ENCODE measurements around the gene ME1. TPM values are rescaled to one million over a fixed set of nuclear protein-coding genes. Genes with fewer than 3 reads are reported as not detected.
"Not testable (repeated sequence)": the region's sequence is repeated elsewhere in the genome, so short reads cannot be mapped to it uniquely, and the experiment has no call there.

Gene ME1
- total RNA-seq, 1 donor from 2014 or later, result 7.9 TPM

- Mint-ChIP-seq H3K27ac (no peak overlapping the region), H3K4me3 (ENCODE audit: low read depth) (no peak overlapping the region), H3K36me3 (ENCODE audit: insufficient read depth) (peaks cover 3% of the 10 kb centered on the region), H3K4me1 (ENCODE audit: low read depth) (no peaks in the 10 kb centered on the region), H3K27me3 (no peaks in the 10 kb centered on the region), H3K9me3 (ENCODE audit: low read depth) (no peaks in the 10 kb centered on the region)
- DNase-seq (ENCODE audit: low spot score, unreplicated experiment), result no peak
- no peak for TF ChIP-seq CTCF (IDR thresholded peaks at IDR 0.05; ENCODE audit: unreplicated experiment)
Measured at GRCh38 chr6:83370567-83370966, 60.3 kb downstream of the ME1 start.

DNA sequence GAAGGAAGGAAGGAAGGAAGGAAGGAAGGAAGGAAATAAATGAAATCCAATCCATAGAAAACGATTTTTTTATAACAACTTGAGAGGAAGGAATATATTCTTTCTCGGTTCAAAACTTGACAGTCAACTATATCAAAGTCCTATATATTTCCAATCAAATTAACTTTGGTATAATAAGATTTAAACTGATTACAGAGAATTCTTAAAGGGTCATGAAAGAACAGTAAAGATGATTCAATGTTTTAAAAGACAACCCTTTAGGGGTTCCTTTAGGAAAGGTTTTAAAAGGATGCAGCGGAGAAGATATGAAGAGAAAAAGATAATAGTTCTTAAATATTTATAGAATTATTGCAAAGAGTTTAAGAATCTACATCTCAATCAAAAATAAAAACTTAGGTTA lies 61.2 kb downstream of the ME1 start:
- no peaks in the 10 kb centered on the region for H3K9me3 Mint-ChIP-seq (ENCODE audit: low read depth)
- no peak overlapping the region for H3K27ac Mint-ChIP-seq
- no peak for DNase-seq (ENCODE audit: low spot score, unreplicated experiment)
- no peaks in the 10 kb centered on the region for H3K27me3 Mint-ChIP-seq
- no peak overlapping the region for H3K4me3 Mint-ChIP-seq (ENCODE audit: low read depth)
- H3K36me3 Mint-ChIP-seq (ENCODE audit: insufficient read depth), result no peaks in the 10 kb centered on the region
- no peak for TF ChIP-seq CTCF (IDR thresholded peaks at IDR 0.05; ENCODE audit: unreplicated experiment)
- no peaks in the 10 kb centered on the region for H3K4me1 Mint-ChIP-seq (ENCODE audit: low read depth)

DNA sequence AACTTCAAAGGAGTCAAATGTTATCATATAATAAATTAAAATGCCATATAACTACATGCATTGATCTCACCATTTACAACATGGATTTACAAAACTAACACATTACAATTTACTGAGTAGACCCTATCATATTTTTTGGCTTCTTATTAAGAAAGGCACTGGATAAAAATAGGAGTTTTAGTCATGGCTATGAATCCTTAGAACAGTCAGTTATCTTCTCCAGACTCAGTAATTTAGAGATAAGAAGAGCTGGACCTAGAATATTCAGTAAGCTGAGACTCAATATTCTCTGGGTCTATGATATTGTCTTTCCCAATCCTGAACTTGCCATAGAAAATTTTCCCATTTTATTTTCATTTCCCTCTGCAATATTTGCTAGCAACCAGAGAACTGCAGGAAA lies 62.3 kb downstream of the ME1 start:
- TF ChIP-seq CTCF (IDR thresholded peaks at IDR 0.05; ENCODE audit: unreplicated experiment), result no peak
- Mint-ChIP-seq H3K4me1 (ENCODE audit: low read depth) (no peaks in the 10 kb centered on the region), H3K4me3 (ENCODE audit: low read depth) (no peak overlapping the region), H3K27ac (no peak overlapping the region), H3K36me3 (ENCODE audit: insufficient read depth) (peaks cover 3% of the 10 kb centered on the region), H3K27me3 (no peaks in the 10 kb centered on the region), H3K9me3 (ENCODE audit: low read depth) (no peaks in the 10 kb centered on the region)
- no peak for DNase-seq (ENCODE audit: low spot score, unreplicated experiment)

GRCh38 chr6:83367104-83367503 lies 63.7 kb downstream of the ME1 start:
- peaks cover 3% of the 10 kb centered on the region for H3K36me3 Mint-ChIP-seq (ENCODE audit: insufficient read depth)
- no peak for TF ChIP-seq CTCF (IDR thresholded peaks at IDR 0.05; ENCODE audit: unreplicated experiment)
- no peaks in the 10 kb centered on the region for H3K9me3 Mint-ChIP-seq (ENCODE audit: low read depth)
- no peaks in the 10 kb centered on the region for H3K4me1 Mint-ChIP-seq (ENCODE audit: low read depth)
- H3K27me3 Mint-ChIP-seq, result no peaks in the 10 kb centered on the region
- no peak for DNase-seq (ENCODE audit: low spot score, unreplicated experiment)
- no peak overlapping the region for H3K4me3 Mint-ChIP-seq (ENCODE audit: low read depth)
- no peak overlapping the region for H3K27ac Mint-ChIP-seq

GRCh38 chr6:83365931-83366330 lies 64.9 kb downstream of the ME1 start:
- no peaks in the 10 kb centered on the region for H3K4me1 Mint-ChIP-seq (ENCODE audit: low read depth)
- peaks cover under 1% of the 10 kb centered on the region for H3K9me3 Mint-ChIP-seq (ENCODE audit: low read depth)
- DNase-seq (ENCODE audit: low spot score, unreplicated experiment), result no peak
- no peak overlapping the region for H3K27ac Mint-ChIP-seq
- no peaks in the 10 kb centered on the region for H3K27me3 Mint-ChIP-seq
- H3K36me3 Mint-ChIP-seq (ENCODE audit: insufficient read depth), result peaks cover 4% of the 10 kb centered on the region
- no peak overlapping the region for H3K4me3 Mint-ChIP-seq (ENCODE audit: low read depth)
- TF ChIP-seq CTCF (IDR thresholded peaks at IDR 0.05; ENCODE audit: unreplicated experiment), result no peak

GRCh38 chr6:83362349-83362748 lies 68.5 kb downstream of the ME1 start:
- H3K4me3 Mint-ChIP-seq (ENCODE audit: low read depth), result not testable (repeated sequence)

More at GRCh38 chr6:83362349-83362748, 68.5 kb downstream of the ME1 start:
- H3K4me1 Mint-ChIP-seq (ENCODE audit: low read depth); H3K27ac Mint-ChIP-seq; H3K27me3 Mint-ChIP-seq; DNase-seq (ENCODE audit: low spot score, unreplicated experiment): not testable (repeated sequence)
- peaks cover 12% of the 10 kb centered on the region for H3K9me3 Mint-ChIP-seq (ENCODE audit: low read depth)
- H3K36me3 Mint-ChIP-seq (ENCODE audit: insufficient read depth), result peaks cover 16% of the 10 kb centered on the region

All from progenitor cell of endocrine pancreas (in vitro differentiated cells).